WTC11 (cell line): Measurements from ENCODE around the gene SGCA. TPM values are rescaled to one million over a fixed set of nuclear protein-coding genes. Genes with fewer than 3 reads are reported as not detected.

ENCODE experiments used
- ATAC-seq: fragments of 200-7000 bp; cut with Tn5 transposase; 2 replicates; pipeline ENCODE4 v1.10.0; 2021; ENCODE audit warnings: mild to moderate bottlenecking, moderate library complexity
- CTCF ChIA-PET: fragments of 300-600 bp; sonication (Branson Sonifier 250); formaldehyde crosslinking; loops from one replicate; lab custom pipeline; 2021; ENCODE audit warnings: antibody characterized with exemption; lab: Charles Lee
- POLR2A ChIA-PET: fragments of 350-600 bp; sonication (Branson Sonifier 250); formaldehyde crosslinking; loops from one replicate; lab custom pipeline; 2021; ENCODE audit warnings: antibody characterized with exemption; lab: Charles Lee
- DNase-seq: peaks from one replicate; pipeline ENCODE4 v3.0.0; 2021; ENCODE audit warnings: low spot score
- H3K27ac Mint-ChIP-seq: 2 replicates; pipeline ENCODE4 v1.8.0; 2021; ENCODE audit warnings: mixed read lengths
- H3K27me3 Mint-ChIP-seq: 2 replicates; pipeline ENCODE4 v1.8.0; 2021; ENCODE audit warnings: low read depth, mild to moderate bottlenecking, moderate library complexity, mixed read lengths
- H3K36me3 Mint-ChIP-seq: 2 replicates; pipeline ENCODE4 v1.8.0; 2021; ENCODE audit warnings: mixed read lengths
- H3K4me1 Mint-ChIP-seq: 2 replicates; pipeline ENCODE4 v1.8.0; 2022; ENCODE audit warnings: mixed read lengths
- H3K4me3 Mint-ChIP-seq: 2 replicates; pipeline ENCODE4 v1.8.0; 2021; ENCODE audit warnings: mild to moderate bottlenecking, moderate library complexity, mixed read lengths
- H3K9me3 Mint-ChIP-seq: 2 replicates; pipeline ENCODE4 v1.8.0; 2021; ENCODE audit warnings: mixed read lengths
- CREM ChIP-seq: sonication (generic); formaldehyde crosslinking; IDR thresholded peaks from 2 replicates; pipeline ENCODE4 v1.8.1; 2022; ENCODE audit warnings: mild to moderate bottlenecking, missing genetic modification reagents, moderate library complexity
- ETV6 ChIP-seq: sonication (generic); formaldehyde crosslinking; IDR thresholded peaks from 2 replicates; pipeline ENCODE4 v1.8.1; 2022; ENCODE audit warnings: mild to moderate bottlenecking, missing genetic modification reagents
- FOXJ3 ChIP-seq: sonication (generic); formaldehyde crosslinking; IDR thresholded peaks from 2 replicates; pipeline ENCODE4 v1.9.0; 2021; ENCODE audit warnings: missing genetic modification reagents, mild to moderate bottlenecking, borderline replicate concordance
- JAZF1 ChIP-seq: fragments of 250-450 bp; sonication (Bioruptor Pico); IDR thresholded peaks from 2 replicates; pipeline ENCODE4 v1.9.0; 2021; ENCODE audit warnings: moderate library complexity, mild to moderate bottlenecking, inconsistent platforms
- JUN ChIP-seq: sonication (generic); formaldehyde crosslinking; IDR thresholded peaks from 2 replicates; pipeline ENCODE4 v1.8.0; 2023; ENCODE audit warnings: mild to moderate bottlenecking, missing genetic modification reagents
- KAT7 ChIP-seq: sonication (generic); formaldehyde crosslinking; IDR thresholded peaks from 2 replicates; pipeline ENCODE4 v1.8.1; 2023; ENCODE audit warnings: missing genetic modification reagents, mild to moderate bottlenecking, borderline replicate concordance
- NFATC4 ChIP-seq: fragments of 250-450 bp; sonication (Bioruptor Pico); IDR thresholded peaks from 2 replicates; pipeline ENCODE4 v1.9.0; 2021; ENCODE audit warnings: mild to moderate bottlenecking
- RORB ChIP-seq: fragments of 250-450 bp; sonication (Bioruptor Pico); IDR thresholded peaks from 2 replicates; pipeline ENCODE4 v1.9.0; 2021; ENCODE audit warnings: mild to moderate bottlenecking
- SP1 ChIP-seq: sonication (generic); formaldehyde crosslinking; conservative IDR thresholded peaks from 2 replicates; pipeline ENCODE4 v1.8.1; 2022; ENCODE audit warnings: missing genetic modification reagents
- ZBTB21 ChIP-seq: sonication (generic); formaldehyde crosslinking; IDR thresholded peaks from 2 replicates; pipeline ENCODE4 v1.8.1; 2023; ENCODE audit warnings: mild to moderate bottlenecking, missing genetic modification reagents, borderline replicate concordance
- total RNA-seq: library from RNA; stranded (reverse); gene quantifications from 3 replicates; pipeline ENCODE4 v1.2.3, GENCODE V29; 2021
- TF ChIP-seq, protein P1 (sequence below): sonication (generic); formaldehyde crosslinking; IDR thresholded peaks from 2 replicates; pipeline ENCODE4 v1.8.0; 2022; ENCODE audit warnings: mild to moderate bottlenecking, missing genetic modification reagents
- TF ChIP-seq, protein P2 (sequence below): sonication (generic); formaldehyde crosslinking; IDR thresholded peaks from 2 replicates; pipeline ENCODE4 v1.8.1; 2022; ENCODE audit warnings: missing genetic modification reagents, borderline replicate concordance
- TF ChIP-seq, protein P3 (sequence below): sonication (generic); formaldehyde crosslinking; IDR thresholded peaks from 2 replicates; pipeline ENCODE4 v1.8.1; 2023; ENCODE audit warnings: mild to moderate bottlenecking, missing genetic modification reagents, borderline replicate concordance
- TF ChIP-seq, protein P4 (sequence below): sonication (generic); formaldehyde crosslinking; IDR thresholded peaks from 2 replicates; pipeline ENCODE4 v1.8.1; 2023; ENCODE audit warnings: mild to moderate bottlenecking, missing genetic modification reagents, moderate library complexity
- TF ChIP-seq, protein P5 (sequence below): sonication (generic); formaldehyde crosslinking; IDR thresholded peaks from 2 replicates; pipeline ENCODE4 v1.8.1; 2022; ENCODE audit warnings: mild to moderate bottlenecking, moderate library complexity, missing genetic modification reagents
- TF ChIP-seq, protein P6 (sequence below): sonication (generic); formaldehyde crosslinking; IDR thresholded peaks from 2 replicates; pipeline ENCODE4 v1.8.1; 2022; ENCODE audit warnings: mild to moderate bottlenecking, missing genetic modification reagents, moderate library complexity, borderline replicate concordance
- TF ChIP-seq, protein P7 (sequence below): sonication (generic); formaldehyde crosslinking; IDR thresholded peaks from 2 replicates; pipeline ENCODE4 v1.8.0; 2023; ENCODE audit warnings: missing genetic modification reagents
- TF ChIP-seq, protein P8 (sequence below): sonication (generic); formaldehyde crosslinking; IDR thresholded peaks from 2 replicates; pipeline ENCODE4 v1.8.0; 2022; ENCODE audit warnings: mild to moderate bottlenecking, missing genetic modification reagents

Gene SGCA
- total RNA-seq, 1 experiment from 2014 or later, result 1.0 TPM

DNA sequence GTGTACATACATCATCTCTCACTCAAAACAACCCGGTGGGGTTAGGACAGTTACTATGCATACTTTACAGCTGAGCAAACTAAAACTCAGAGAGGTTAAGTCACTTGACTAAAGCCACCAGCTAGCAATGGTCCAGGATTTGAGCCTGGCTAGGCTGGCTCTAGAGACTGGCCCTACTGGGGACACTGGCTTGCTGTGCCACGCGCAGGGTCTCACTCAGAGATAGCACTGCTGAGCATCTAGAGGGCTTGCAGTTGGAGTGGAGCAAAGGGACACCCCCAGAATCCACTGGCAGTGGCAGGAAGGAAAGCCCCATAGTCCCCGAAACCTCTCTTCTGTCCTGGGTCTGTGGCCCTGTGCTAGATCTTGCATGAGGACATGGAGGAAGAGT is 47.0 kb upstream of the SGCA start:
- no peaks in the 10 kb centered on the region for H3K36me3 Mint-ChIP-seq
- TF ChIP-seq ZBTB21 (CRISPR knock-in tag), result no peak
- TF ChIP-seq NFATC4 (CRISPR knock-in tag), result no peak
- no peak for TF ChIP-seq JAZF1 (CRISPR knock-in tag)
- TF ChIP-seq, protein P1, sequence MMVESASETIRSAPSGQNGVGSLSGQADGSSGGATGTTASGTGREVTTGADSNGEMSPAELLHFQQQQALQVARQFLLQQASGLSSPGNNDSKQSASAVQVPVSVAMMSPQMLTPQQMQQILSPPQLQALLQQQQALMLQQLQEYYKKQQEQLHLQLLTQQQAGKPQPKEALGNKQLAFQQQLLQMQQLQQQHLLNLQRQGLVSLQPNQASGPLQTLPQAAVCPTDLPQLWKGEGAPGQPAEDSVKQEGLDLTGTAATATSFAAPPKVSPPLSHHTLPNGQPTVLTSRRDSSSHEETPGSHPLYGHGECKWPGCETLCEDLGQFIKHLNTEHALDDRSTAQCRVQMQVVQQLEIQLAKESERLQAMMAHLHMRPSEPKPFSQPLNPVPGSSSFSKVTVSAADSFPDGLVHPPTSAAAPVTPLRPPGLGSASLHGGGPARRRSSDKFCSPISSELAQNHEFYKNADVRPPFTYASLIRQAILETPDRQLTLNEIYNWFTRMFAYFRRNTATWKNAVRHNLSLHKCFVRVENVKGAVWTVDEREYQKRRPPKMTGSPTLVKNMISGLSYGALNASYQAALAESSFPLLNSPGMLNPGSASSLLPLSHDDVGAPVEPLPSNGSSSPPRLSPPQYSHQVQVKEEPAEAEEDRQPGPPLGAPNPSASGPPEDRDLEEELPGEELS, result no peak
- TF ChIP-seq CREM (CRISPR knock-in tag), result no peak
- TF ChIP-seq, protein P2, sequence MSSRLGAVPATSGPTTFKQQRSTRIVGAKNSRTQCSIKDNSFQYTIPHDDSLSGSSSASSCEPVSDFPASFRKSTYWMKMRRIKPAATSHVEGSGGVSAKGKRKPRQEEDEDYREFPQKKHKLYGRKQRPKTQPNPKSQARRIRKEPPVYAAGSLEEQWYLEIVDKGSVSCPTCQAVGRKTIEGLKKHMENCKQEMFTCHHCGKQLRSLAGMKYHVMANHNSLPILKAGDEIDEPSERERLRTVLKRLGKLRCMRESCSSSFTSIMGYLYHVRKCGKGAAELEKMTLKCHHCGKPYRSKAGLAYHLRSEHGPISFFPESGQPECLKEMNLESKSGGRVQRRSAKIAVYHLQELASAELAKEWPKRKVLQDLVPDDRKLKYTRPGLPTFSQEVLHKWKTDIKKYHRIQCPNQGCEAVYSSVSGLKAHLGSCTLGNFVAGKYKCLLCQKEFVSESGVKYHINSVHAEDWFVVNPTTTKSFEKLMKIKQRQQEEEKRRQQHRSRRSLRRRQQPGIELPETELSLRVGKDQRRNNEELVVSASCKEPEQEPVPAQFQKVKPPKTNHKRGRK, result no peak
- no peak for TF ChIP-seq KAT7 (CRISPR knock-in tag)
- TF ChIP-seq, all 79 proteins: peak for 0
- Mint-ChIP-seq H3K27ac (no peak overlapping the region), H3K9me3 (no peaks in the 10 kb centered on the region), H3K4me3 (no peak overlapping the region), H3K27me3 (peaks cover 65% of the 10 kb centered on the region), H3K4me1 (peaks cover 34% of the 10 kb centered on the region)
- POLR2A ChIA-PET, result no interaction called here
- CTCF ChIA-PET, result interaction anchor here (0.7 to 3.0 kb wide), 5 partner anchors 25 to 81 kb away, joined by 3 to 27 read pairs (median 4); partner anchors contain the start of gene PPP1R9B
- no peak for DNase-seq
- no peak for ATAC-seq

DNA sequence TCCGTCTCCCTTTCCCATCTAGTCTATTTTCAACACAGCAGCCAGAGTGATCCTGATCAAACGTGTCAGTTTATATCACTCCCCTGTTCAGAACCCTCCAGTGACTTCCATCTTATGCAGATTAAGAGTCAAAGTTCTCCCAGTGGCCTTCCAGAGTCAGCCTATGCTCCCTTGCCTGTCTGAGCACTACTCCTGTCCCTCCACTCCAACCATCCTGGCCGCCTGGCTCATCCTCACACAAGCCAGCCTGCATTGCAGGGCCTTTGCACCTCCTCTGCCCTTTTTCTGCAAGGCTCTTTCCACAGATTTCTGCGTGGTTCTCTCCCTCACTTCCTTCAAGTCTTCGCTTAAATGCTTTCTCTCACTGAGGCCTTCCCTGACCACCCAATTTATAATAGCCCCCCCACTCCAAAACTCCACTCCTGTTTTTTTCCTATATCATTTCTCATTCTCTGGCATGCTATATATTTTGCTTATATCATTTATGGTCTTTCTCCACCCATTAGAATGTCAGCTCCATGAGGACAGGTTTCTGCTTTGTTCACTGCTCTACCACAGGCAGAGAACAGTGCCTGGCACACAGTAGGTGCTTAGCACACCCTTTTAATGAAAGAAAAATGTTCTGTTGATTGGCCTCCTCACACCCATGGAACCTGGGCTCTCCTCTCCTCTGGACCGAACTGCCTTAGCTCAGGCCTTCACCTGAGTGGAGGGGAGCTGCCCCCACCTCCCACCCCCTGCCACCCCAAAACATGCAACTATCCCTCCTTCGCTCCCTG is 45.1 kb upstream of the SGCA start:
- no peak overlapping the region for H3K27ac Mint-ChIP-seq
- H3K36me3 Mint-ChIP-seq, result no peaks in the 10 kb centered on the region
- H3K27me3 Mint-ChIP-seq, result peaks cover 60% of the 10 kb centered on the region
- CTCF ChIA-PET, result interaction anchor here (1.0 to 1.4 kb wide), 3 partner anchors 19 to 64 kb away, joined by 3 to 4 read pairs (median 4); no protein-coding TSS in a partner anchor
- POLR2A ChIA-PET, result no interaction called here
- no peaks in the 10 kb centered on the region for H3K9me3 Mint-ChIP-seq
- H3K4me1 Mint-ChIP-seq, result peaks cover 30% of the 10 kb centered on the region
- no peak overlapping the region for H3K4me3 Mint-ChIP-seq
- no peak for DNase-seq
- no peak for ATAC-seq
- no peak for TF ChIP-seq FOXJ3 (CRISPR knock-in tag)
- no peak for TF ChIP-seq JAZF1 (CRISPR knock-in tag)
- TF ChIP-seq JUN (CRISPR knock-in tag), result no peak

DNA sequence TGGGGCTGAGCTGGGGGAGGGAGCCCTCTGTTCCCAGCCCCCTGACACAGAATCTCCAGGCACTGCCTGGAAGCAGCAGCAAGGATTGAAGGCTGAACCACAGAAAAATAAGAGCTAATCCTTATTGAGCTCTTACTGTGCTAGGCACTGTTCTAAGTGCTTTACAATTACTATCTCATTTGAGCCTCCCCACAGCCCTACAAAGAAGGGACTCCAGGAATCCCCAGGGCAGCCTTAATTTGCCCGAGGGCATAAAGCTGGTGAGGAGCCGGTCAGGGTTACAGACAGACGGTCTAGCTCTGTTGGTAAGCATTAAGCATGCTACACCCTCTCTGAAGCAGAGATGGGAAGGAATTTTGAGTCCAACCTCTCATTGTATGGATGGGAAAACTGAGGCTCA is 42.9 kb upstream of the SGCA start:
- no peak; the same call in 1 of the 2 replicates for ATAC-seq
- no peak overlapping the region for H3K27ac Mint-ChIP-seq
- TF ChIP-seq JUN (CRISPR knock-in tag) (no peak), ETV6 (CRISPR knock-in tag) (no peak), SP1 (CRISPR knock-in tag) (no peak), RORB (CRISPR knock-in tag) (no peak)
- TF ChIP-seq, protein P3, sequence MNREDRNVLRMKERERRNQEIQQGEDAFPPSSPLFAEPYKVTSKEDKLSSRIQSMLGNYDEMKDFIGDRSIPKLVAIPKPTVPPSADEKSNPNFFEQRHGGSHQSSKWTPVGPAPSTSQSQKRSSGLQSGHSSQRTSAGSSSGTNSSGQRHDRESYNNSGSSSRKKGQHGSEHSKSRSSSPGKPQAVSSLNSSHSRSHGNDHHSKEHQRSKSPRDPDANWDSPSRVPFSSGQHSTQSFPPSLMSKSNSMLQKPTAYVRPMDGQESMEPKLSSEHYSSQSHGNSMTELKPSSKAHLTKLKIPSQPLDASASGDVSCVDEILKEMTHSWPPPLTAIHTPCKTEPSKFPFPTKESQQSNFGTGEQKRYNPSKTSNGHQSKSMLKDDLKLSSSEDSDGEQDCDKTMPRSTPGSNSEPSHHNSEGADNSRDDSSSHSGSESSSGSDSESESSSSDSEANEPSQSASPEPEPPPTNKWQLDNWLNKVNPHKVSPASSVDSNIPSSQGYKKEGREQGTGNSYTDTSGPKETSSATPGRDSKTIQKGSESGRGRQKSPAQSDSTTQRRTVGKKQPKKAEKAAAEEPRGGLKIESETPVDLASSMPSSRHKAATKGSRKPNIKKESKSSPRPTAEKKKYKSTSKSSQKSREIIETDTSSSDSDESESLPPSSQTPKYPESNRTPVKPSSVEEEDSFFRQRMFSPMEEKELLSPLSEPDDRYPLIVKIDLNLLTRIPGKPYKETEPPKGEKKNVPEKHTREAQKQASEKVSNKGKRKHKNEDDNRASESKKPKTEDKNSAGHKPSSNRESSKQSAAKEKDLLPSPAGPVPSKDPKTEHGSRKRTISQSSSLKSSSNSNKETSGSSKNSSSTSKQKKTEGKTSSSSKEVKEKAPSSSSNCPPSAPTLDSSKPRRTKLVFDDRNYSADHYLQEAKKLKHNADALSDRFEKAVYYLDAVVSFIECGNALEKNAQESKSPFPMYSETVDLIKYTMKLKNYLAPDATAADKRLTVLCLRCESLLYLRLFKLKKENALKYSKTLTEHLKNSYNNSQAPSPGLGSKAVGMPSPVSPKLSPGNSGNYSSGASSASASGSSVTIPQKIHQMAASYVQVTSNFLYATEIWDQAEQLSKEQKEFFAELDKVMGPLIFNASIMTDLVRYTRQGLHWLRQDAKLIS (CRISPR knock-in tag), result no peak
- TF ChIP-seq, protein P4, sequence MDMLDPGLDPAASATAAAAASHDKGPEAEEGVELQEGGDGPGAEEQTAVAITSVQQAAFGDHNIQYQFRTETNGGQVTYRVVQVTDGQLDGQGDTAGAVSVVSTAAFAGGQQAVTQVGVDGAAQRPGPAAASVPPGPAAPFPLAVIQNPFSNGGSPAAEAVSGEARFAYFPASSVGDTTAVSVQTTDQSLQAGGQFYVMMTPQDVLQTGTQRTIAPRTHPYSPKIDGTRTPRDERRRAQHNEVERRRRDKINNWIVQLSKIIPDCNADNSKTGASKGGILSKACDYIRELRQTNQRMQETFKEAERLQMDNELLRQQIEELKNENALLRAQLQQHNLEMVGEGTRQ, result no peak
- TF ChIP-seq, protein P5, sequence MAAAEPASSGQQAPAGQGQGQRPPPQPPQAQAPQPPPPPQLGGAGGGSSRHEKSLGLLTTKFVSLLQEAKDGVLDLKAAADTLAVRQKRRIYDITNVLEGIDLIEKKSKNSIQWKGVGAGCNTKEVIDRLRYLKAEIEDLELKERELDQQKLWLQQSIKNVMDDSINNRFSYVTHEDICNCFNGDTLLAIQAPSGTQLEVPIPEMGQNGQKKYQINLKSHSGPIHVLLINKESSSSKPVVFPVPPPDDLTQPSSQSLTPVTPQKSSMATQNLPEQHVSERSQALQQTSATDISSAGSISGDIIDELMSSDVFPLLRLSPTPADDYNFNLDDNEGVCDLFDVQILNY (CRISPR knock-in tag), result no peak
- TF ChIP-seq, protein P6, sequence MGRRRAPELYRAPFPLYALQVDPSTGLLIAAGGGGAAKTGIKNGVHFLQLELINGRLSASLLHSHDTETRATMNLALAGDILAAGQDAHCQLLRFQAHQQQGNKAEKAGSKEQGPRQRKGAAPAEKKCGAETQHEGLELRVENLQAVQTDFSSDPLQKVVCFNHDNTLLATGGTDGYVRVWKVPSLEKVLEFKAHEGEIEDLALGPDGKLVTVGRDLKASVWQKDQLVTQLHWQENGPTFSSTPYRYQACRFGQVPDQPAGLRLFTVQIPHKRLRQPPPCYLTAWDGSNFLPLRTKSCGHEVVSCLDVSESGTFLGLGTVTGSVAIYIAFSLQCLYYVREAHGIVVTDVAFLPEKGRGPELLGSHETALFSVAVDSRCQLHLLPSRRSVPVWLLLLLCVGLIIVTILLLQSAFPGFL (CRISPR knock-in tag), result no peak
- TF ChIP-seq, protein P7, sequence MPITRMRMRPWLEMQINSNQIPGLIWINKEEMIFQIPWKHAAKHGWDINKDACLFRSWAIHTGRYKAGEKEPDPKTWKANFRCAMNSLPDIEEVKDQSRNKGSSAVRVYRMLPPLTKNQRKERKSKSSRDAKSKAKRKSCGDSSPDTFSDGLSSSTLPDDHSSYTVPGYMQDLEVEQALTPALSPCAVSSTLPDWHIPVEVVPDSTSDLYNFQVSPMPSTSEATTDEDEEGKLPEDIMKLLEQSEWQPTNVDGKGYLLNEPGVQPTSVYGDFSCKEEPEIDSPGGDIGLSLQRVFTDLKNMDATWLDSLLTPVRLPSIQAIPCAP (CRISPR knock-in tag), result no peak
- TF ChIP-seq, protein P8, sequence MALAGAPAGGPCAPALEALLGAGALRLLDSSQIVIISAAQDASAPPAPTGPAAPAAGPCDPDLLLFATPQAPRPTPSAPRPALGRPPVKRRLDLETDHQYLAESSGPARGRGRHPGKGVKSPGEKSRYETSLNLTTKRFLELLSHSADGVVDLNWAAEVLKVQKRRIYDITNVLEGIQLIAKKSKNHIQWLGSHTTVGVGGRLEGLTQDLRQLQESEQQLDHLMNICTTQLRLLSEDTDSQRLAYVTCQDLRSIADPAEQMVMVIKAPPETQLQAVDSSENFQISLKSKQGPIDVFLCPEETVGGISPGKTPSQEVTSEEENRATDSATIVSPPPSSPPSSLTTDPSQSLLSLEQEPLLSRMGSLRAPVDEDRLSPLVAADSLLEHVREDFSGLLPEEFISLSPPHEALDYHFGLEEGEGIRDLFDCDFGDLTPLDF (CRISPR knock-in tag), result no peak

More for the DNA sequence above, 42.9 kb upstream of the SGCA start:
- peaks cover 43% of the 10 kb centered on the region for H3K27me3 Mint-ChIP-seq
- no peak for DNase-seq
- POLR2A ChIA-PET, result no interaction called here
- H3K4me3 Mint-ChIP-seq, result no peak overlapping the region
- peaks cover 30% of the 10 kb centered on the region for H3K4me1 Mint-ChIP-seq
- no peaks in the 10 kb centered on the region for H3K36me3 Mint-ChIP-seq
- no peaks in the 10 kb centered on the region for H3K9me3 Mint-ChIP-seq
- CTCF ChIA-PET, result interaction anchor here (0.7 to 2.6 kb wide), 16 partner anchors 8 to 239 kb away, joined by 3 to 27 read pairs (median 8); partner anchors contain the start of genes PDK2 and PPP1R9B
